ENCODE measurements around the gene HIPK2. TPM values are rescaled to one million over a fixed set of nuclear protein-coding genes. Genes with fewer than 3 reads are reported as not detected.

HIPK2 gene
- 22.7 and 186 TPM in 2 replicates for total RNA-seq

- DNase-seq (ENCODE audit: low read depth), result no peak
Observed at GRCh38 chr7:139777948-139778841, at the start of gene HIPK2. HIPK2 (minus strand) TSS chr7:139777998; CDS start chr7:139777623, 375 bp downstream.

- no peak for DNase-seq (ENCODE audit: low read depth)
Observed at GRCh38 chr7:139827042-139827441, 49.2 kb upstream of the HIPK2 start.

- peak; percentile 81 for DNase-seq (ENCODE audit: low read depth)
Observed at GRCh38 chr7:139825666-139826290, 48.0 kb upstream of the HIPK2 start.

GRCh38 chr7:139823959-139824521 lies 46.2 kb upstream of the HIPK2 start:
- DNase-seq (ENCODE audit: low read depth), result peak; percentile 43

GRCh38 chr7:139822855-139823254 lies 45.1 kb upstream of the HIPK2 start:
- no peak for DNase-seq (ENCODE audit: low read depth)

- no peak for DNase-seq (ENCODE audit: low read depth)
Observed at GRCh38 chr7:139821349-139822105, 43.7 kb upstream of the HIPK2 start.

GRCh38 chr7:139820089-139820488 lies 42.3 kb upstream of the HIPK2 start:
- no peak for DNase-seq (ENCODE audit: low read depth)

- no peak for DNase-seq (ENCODE audit: low read depth)
Observed at GRCh38 chr7:139817249-139817648, 39.5 kb upstream of the HIPK2 start.

- no peak for DNase-seq (ENCODE audit: low read depth)
Observed at GRCh38 chr7:139813689-139814088, 35.9 kb upstream of the HIPK2 start.

- no peak for DNase-seq (ENCODE audit: low read depth)
Observed at GRCh38 chr7:139813151-139813550, 35.4 kb upstream of the HIPK2 start.

GRCh38 chr7:139811066-139811465 lies 33.3 kb upstream of the HIPK2 start:
- DNase-seq (ENCODE audit: low read depth), result no peak

GRCh38 chr7:139808846-139809442 lies 31.1 kb upstream of the HIPK2 start:
- DNase-seq (ENCODE audit: low read depth), result no peak

- DNase-seq (ENCODE audit: low read depth), result no peak
Observed at GRCh38 chr7:139808427-139808826, 30.6 kb upstream of the HIPK2 start.

- no peak for DNase-seq (ENCODE audit: low read depth)
Observed at GRCh38 chr7:139807009-139807408, 29.2 kb upstream of the HIPK2 start.

- DNase-seq (ENCODE audit: low read depth), result no peak
Observed at GRCh38 chr7:139804571-139804970, 26.8 kb upstream of the HIPK2 start.

- DNase-seq (ENCODE audit: low read depth), result no peak
Observed at GRCh38 chr7:139799586-139799985, 21.8 kb upstream of the HIPK2 start.

GRCh38 chr7:139798892-139799291 lies 21.1 kb upstream of the HIPK2 start:
- no peak for DNase-seq (ENCODE audit: low read depth)

- DNase-seq (ENCODE audit: low read depth), result no peak
Observed at GRCh38 chr7:139798221-139798620, 20.4 kb upstream of the HIPK2 start.

- DNase-seq (ENCODE audit: low read depth), result no peak
Observed at GRCh38 chr7:139797607-139798006, 19.8 kb upstream of the HIPK2 start.

GRCh38 chr7:139791316-139791715 lies 13.5 kb upstream of the HIPK2 start:
- no peak for DNase-seq (ENCODE audit: low read depth)

- DNase-seq (ENCODE audit: low read depth), result no peak
Observed at GRCh38 chr7:139784648-139785047, 6.8 kb upstream of the HIPK2 start.
